Lower leg skin (tissue), 4 donors: ENCODE results near the gene CDH13. TPM values are rescaled to one million over a fixed set of nuclear protein-coding genes. Genes with fewer than 3 reads are reported as not detected.

Experiments
- DNase-seq, 2 donors: peaks; one replicate each; pipeline ENCODE4 v3.0.0-alpha.2; 2019; ENCODE audit warnings: low spot score in 2 of 2
- H3K4me3 ChIP-seq: fragments of 200-600 bp; sonication (generic); 2 replicates; pipeline ENCODE4 v1.5.1; 2017; ENCODE audit warnings: mild to moderate bottlenecking, low read depth; ENCODE audit not compliant: poor library complexity, severe bottlenecking
- POLR2A ChIP-seq, 2 donors: fragments of 450-650 bp; IDR thresholded peaks; one replicate each; pipeline ENCODE4 v1.6.1; 2016 to 2017; ENCODE audit warnings: antibody characterized with exemption in 2 of 2, mild to moderate bottlenecking in 1 of 2, moderate library complexity in 1 of 2
- WGBS, 2 donors: methylation state at CpG; one replicate each; pipeline ENCODE4 v1.1.5; 2018; 5-methylcytosine and 5-hydroxymethylcytosine counted together
- intact Hi-C: fragments of 100-400 bp; cut with DNase I; formaldehyde crosslinking; loops from one replicate; pipeline ENCODE4 v1.15.0; 2023; ENCODE audit warnings: low total_unique reads
- total RNA-seq, 4 donors: library from RNA; depleted of rRNA; stranded (reverse); fragments of >200 nt; gene quantifications; one replicate each; pipeline ENCODE4 v1.1.0, GENCODE V29; 2016
- TF ChIP-seq, protein P1 (sequence below), 3 donors: fragments of 450-650 bp; IDR thresholded peaks; one replicate each; pipeline ENCODE4 v1.5.1; 2016; ENCODE audit warnings: antibody characterized with exemption in 3 of 3, mild to moderate bottlenecking in 3 of 3, moderate library complexity in 2 of 3

The CDH13 gene
- total RNA-seq, 4 donors from 2014 or later = 102 to 246 (median 155) TPM

DNA sequence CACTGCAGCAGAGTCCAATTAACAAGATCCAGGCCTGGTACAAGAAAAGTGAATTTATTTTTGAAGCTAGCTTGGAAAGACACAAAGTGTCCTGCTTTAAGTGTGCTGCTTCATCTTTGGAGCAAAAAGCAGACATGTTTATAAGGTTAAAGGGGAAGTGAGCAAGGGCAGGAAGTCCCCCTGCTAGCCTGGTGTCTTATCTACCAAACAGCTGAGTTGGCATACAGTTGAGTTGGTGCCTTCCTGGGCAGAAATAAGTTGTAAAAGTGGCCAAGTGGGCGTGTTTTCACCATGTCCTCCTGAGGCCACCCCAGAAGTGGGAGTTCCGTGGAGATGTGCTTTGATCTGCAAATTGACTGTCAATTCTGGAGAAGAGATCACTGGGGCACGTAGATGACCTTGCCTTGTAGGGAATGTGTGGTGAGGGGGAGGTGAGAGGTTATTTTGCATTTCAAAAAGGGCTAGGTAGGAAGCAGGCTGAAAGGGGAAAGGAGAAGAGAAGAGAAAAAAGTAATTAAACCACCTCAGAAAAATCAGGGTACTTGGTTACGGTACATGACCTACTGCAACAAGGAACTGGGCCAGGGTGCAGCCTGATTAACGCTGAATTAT is 1142.7 kb downstream of the CDH13 start:
- TF ChIP-seq, protein P1, sequence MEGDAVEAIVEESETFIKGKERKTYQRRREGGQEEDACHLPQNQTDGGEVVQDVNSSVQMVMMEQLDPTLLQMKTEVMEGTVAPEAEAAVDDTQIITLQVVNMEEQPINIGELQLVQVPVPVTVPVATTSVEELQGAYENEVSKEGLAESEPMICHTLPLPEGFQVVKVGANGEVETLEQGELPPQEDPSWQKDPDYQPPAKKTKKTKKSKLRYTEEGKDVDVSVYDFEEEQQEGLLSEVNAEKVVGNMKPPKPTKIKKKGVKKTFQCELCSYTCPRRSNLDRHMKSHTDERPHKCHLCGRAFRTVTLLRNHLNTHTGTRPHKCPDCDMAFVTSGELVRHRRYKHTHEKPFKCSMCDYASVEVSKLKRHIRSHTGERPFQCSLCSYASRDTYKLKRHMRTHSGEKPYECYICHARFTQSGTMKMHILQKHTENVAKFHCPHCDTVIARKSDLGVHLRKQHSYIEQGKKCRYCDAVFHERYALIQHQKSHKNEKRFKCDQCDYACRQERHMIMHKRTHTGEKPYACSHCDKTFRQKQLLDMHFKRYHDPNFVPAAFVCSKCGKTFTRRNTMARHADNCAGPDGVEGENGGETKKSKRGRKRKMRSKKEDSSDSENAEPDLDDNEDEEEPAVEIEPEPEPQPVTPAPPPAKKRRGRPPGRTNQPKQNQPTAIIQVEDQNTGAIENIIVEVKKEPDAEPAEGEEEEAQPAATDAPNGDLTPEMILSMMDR (IDR thresholded peaks at IDR 0.05) = no peak
- no peak for TF ChIP-seq POLR2A (IDR thresholded peaks at IDR 0.05)
- no peak for DNase-seq
- intact Hi-C loops = no loop called here
- no peak overlapping the region for H3K4me3 ChIP-seq
- 72 to 74% methylated on average over 5 of the region's 5 CpGs for WGBS, 2 donors

DNA sequence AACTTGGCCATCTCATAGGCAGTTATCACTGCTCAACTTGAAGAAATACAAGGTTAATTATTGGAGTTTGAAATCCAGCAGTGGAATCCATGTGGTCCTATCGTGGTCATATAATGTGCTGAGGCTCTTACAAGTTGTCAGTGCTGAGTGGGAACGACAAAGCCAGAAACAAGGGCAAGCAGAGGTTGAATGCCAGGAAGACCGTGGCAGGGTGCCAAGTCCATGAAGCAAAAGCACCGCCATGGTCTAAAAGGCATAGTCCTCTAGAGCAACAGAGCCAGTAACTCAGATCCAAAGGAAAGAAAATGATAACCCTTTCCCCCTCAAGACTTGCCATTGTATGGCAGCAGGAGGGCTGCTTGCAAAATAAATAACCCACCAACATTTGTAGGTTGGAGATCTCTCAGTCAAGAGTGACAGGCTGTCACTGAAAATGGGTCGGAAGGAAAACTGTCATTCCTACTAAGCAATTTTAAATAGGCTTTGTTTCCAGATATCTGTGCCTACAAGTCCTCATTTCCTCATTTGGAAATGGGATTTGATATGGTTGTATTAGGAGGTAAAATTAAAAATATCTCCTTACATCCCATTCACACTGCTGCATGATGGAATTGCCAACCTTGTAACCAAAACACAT is 1144.7 kb downstream of the CDH13 start:
- no peak for DNase-seq
- TF ChIP-seq, protein P1 (IDR thresholded peaks at IDR 0.05) = no peak
- TF ChIP-seq POLR2A (IDR thresholded peaks at IDR 0.05) = no peak
- intact Hi-C loops = no loop called here
- H3K4me3 ChIP-seq = no peak overlapping the region
- WGBS, 2 donors = 40 to 48% methylated on average over 5 of the region's 5 CpGs

DNA sequence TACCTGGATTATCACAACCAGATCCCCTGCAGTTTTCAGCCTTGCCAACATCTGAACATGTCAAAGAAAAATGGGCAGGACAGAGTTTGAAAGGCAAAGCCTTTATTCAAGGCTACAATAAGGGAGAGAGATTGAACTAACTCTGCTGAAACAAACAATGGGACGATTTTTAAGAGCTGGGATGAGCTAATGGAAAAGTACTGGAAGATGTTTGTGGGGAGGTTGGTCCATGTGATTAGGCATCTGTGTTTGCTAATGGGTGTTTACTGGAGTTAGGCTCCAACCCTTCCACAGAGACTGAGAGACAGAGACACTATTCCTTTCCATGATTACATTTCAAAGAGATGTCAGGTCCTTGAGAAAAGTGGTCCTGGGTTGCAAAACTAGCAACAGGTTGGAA is 1146.0 kb downstream of the CDH13 start:
- no peak for TF ChIP-seq POLR2A (IDR thresholded peaks at IDR 0.05)
- TF ChIP-seq, protein P1 (IDR thresholded peaks at IDR 0.05) = no peak
- DNase-seq = no peak
- no peak overlapping the region for H3K4me3 ChIP-seq
- 50 to 57% methylated on average over 1 of the region's 1 CpG for WGBS, 2 donors
- intact Hi-C loops = no loop called here

DNA sequence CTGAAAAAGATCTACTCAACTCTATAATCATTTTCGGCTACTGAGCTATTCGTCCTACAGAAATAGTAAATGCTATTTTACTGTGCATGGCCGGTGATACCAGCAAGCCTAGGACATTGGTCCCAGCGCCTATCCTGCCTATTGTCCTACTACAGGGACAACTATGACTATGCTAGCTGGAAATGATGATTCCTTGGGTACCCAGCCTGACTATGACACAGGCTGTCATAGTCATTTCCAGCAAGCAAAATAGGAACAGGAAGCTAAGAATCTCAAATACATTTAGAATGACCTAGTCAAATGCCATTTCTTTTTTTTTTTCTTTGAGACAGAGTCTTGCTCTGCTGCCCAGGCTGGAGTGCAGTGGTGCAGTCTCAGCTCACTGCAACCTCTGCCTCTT is 1147.3 kb downstream of the CDH13 start:
- no peak for DNase-seq
- intact Hi-C loops = no loop called here
- no peak for TF ChIP-seq POLR2A (IDR thresholded peaks at IDR 0.05)
- TF ChIP-seq, protein P1 (IDR thresholded peaks at IDR 0.05) = no peak
- H3K4me3 ChIP-seq = no peak overlapping the region
- 89 to 93% methylated on average over 4 of the region's 4 CpGs for WGBS, 2 donors

DNA sequence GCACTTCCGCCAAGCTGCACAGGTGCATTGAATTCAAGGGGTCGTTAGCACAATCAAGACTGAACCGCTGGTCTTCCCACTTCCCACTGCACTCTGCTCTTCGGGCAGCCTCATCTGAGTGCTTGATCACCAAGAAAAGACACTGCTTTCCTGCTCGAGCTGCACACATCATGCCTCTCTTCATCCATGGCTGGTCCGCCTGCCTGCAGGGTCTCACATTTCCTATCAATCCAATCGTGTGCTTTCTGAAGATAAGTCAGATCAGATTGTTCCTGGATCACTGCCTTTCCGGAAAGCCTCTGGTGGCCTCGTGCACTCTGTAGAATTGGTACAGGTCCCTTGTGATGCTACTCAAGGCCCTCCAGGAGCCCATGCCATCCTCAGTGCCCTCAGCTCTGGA is 1150.2 kb downstream of the CDH13 start:
- intact Hi-C loops = no loop called here
- 83 to 90% methylated on average over 9 of the region's 9 CpGs for WGBS, 2 donors
- no peak overlapping the region for H3K4me3 ChIP-seq
- no peak for TF ChIP-seq POLR2A (IDR thresholded peaks at IDR 0.05)
- TF ChIP-seq, protein P1 (IDR thresholded peaks at IDR 0.05) = no peak
- no peak for DNase-seq
